ENCODE measurements around the gene SIRT1. TPM values are rescaled to one million over a fixed set of nuclear protein-coding genes. Genes with fewer than 3 reads are reported as not detected.
"Not testable (repeated sequence)": the region's sequence is repeated elsewhere in the genome, so short reads cannot be mapped to it uniquely, and the experiment has no call there.

The SIRT1 gene
- total RNA-seq, 4 donors from 2014 or later, result 7.4 to 19.8 (median 7.7) TPM

- 82 to 83% methylated on average over 8 to 10 of the region's 10 CpGs for WGBS, 2 donors
- H3K4me3 ChIP-seq, result no peak overlapping the region
- H3K27ac ChIP-seq, result no peak overlapping the region
- no peak for DNase-seq
- no peaks in the 10 kb centered on the region for H3K9me3 ChIP-seq
- intact Hi-C loops (cut with DNase I), result no loop called here
- no peak for TF ChIP-seq POLR2A (IDR thresholded peaks at IDR 0.05)
- TF ChIP-seq, protein P1, sequence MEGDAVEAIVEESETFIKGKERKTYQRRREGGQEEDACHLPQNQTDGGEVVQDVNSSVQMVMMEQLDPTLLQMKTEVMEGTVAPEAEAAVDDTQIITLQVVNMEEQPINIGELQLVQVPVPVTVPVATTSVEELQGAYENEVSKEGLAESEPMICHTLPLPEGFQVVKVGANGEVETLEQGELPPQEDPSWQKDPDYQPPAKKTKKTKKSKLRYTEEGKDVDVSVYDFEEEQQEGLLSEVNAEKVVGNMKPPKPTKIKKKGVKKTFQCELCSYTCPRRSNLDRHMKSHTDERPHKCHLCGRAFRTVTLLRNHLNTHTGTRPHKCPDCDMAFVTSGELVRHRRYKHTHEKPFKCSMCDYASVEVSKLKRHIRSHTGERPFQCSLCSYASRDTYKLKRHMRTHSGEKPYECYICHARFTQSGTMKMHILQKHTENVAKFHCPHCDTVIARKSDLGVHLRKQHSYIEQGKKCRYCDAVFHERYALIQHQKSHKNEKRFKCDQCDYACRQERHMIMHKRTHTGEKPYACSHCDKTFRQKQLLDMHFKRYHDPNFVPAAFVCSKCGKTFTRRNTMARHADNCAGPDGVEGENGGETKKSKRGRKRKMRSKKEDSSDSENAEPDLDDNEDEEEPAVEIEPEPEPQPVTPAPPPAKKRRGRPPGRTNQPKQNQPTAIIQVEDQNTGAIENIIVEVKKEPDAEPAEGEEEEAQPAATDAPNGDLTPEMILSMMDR (IDR thresholded peaks at IDR 0.05), result no peak
- no peaks in the 10 kb centered on the region for H3K4me1 ChIP-seq
- no peaks in the 10 kb centered on the region for H3K27me3 ChIP-seq
- H3K36me3 ChIP-seq, result no peaks in the 10 kb centered on the region
Observed at GRCh38 chr10:67864607-67865371, 19.7 kb upstream of the SIRT1 start.

DNA sequence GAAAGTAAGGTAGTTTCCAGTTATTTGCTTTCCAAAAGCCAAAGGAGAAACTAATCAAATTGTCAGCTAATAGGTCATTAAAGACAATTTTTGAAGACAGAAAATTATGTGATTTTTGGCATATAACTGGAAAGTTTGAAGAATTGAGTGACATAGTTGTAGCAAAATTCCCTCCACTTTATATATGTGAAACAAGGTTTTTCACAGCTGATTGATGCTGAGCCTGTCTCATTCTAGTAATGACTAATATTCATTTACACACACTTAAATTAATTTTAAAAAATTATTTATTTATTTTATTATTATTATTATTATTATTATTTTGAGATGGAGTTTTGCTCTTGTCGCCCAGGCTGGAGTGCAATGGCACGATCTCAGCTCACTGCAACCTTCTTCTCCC is 16.3 kb upstream of the SIRT1 start:
- intact Hi-C loops (cut with DNase I), result no loop called here
- Histone ChIP-seq H3K36me3 (no peaks in the 10 kb centered on the region), H3K4me3 (no peak overlapping the region), H3K9me3 (no peaks in the 10 kb centered on the region), H3K27ac (no peak overlapping the region), H3K27me3 (no peaks in the 10 kb centered on the region), H3K4me1 (no peaks in the 10 kb centered on the region)
- 96 to 100% methylated on average over 2 of the region's 2 CpGs for WGBS, 2 donors
- TF ChIP-seq, protein P1 (IDR thresholded peaks at IDR 0.05), result no peak
- TF ChIP-seq POLR2A (IDR thresholded peaks at IDR 0.05), result no peak
- DNase-seq, result no peak

DNA sequence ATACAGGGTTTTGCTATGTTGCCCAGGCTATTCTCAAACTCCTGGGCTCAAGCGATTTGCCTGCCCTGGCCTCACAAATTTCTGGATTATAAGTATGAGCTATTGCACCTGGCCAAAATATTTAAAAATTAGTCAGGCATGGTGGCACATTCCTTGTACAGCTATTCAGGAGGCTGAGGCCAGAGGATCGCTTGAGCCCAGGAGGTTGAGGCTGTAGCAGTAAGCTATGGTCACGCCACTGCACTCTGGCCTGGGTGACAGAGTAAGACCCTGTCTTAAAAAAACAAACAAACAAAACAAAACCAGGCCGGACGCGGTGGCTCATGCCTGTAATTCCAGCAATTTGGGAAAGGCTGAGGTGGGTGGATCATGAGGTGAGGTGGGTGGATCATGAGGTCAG is 14.5 kb upstream of the SIRT1 start:
- H3K27me3 ChIP-seq, result no peaks in the 10 kb centered on the region
- H3K4me3 ChIP-seq, result no peak overlapping the region
- no peak for TF ChIP-seq POLR2A (IDR thresholded peaks at IDR 0.05)
- no peak for DNase-seq
- no peaks in the 10 kb centered on the region for H3K36me3 ChIP-seq
- no peaks in the 10 kb centered on the region for H3K9me3 ChIP-seq
- no peak overlapping the region for H3K27ac ChIP-seq
- WGBS, 2 donors, result 91 to 92% methylated on average over 5 to 6 of the region's 6 CpGs
- no peaks in the 10 kb centered on the region for H3K4me1 ChIP-seq
- intact Hi-C loops (cut with DNase I), result no loop called here

DNA sequence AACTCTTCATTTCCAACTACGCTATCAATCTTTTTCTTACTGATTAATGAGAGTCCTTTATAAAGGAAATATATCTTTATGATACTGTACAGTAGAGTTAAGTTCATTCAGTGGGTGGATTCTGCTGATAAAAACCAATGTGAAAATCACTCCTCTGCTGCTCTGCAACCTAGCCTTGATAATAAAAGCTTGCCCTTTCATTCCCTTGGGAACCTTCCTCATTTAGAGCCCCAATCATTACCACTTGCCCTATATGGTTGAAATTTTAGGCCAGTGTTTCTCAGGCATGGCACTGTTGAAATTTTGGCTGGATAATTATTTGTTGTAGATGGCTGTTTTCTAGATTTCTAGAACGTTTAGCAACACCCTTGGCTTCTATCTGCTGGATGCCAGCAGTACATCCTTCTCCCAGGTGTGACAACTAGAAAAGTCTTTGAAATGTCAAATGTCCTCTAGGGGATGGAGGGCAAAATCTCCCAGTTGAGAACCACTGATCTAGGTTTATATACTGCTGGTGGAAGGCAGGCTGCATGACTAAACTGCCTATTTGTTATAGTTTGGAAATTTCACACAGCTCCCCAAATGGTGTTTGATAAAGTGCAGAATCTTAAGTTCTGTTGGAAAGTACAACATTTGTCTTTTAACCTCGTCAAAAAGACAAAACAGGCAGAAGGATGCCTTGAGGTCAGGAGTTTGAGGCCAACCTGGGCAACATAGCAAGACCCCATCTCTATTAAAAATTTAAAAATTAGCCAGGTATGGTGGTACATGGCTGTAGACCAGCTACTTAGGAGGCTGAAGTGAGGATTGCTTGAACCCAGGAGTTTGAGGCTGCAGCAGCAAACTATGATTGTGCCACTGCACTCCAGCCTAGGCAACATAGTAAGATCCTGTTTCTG is 8.9 kb upstream of the SIRT1 start:
- TF ChIP-seq, protein P1 (IDR thresholded peaks at IDR 0.05), result no peak
- no peak for TF ChIP-seq POLR2A (IDR thresholded peaks at IDR 0.05)
- Histone ChIP-seq H3K4me3 (no peak overlapping the region), H3K27me3 (no peaks in the 10 kb centered on the region), H3K27ac (no peak overlapping the region), H3K36me3 (no peaks in the 10 kb centered on the region), H3K4me1 (no peaks in the 10 kb centered on the region), H3K9me3 (no peaks in the 10 kb centered on the region)
- WGBS, 2 donors, result 65 to 70% methylated on average over 3 of the region's 3 CpGs
- DNase-seq, result no peak
- intact Hi-C loops (cut with DNase I), result no loop called here

- intact Hi-C loops (cut with DNase I); H3K27me3 ChIP-seq; H3K36me3 ChIP-seq; H3K4me3 ChIP-seq; H3K4me1 ChIP-seq; DNase-seq; H3K9me3 ChIP-seq; H3K27ac ChIP-seq: not testable (repeated sequence)
- 82 to 86% methylated on average over 6 to 11 of the region's 11 CpGs for WGBS, 2 donors
Observed at GRCh38 chr10:67877421-67877820, 7.0 kb upstream of the SIRT1 start.

DNA sequence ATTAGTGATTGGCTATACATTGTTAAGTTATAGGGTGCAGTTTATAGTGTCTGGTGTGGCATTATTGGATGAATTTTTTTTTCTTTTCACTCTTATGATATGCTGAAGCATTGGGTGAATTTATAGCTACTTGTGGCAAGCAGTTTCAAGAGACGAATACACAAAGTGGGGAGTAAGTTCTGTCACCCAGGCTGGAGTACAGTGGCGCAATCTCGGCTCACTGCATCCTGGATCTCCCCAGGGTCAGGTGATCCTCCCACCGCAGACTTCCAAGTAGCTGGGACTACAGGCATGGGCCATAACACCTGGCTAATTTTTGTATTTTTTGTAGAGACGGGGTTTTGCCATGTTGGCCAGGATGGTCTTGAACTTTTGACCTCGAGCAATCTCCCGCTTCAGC is 6.3 kb upstream of the SIRT1 start:
- TF ChIP-seq, protein P1 (IDR thresholded peaks at IDR 0.05), result no peak
- TF ChIP-seq POLR2A (IDR thresholded peaks at IDR 0.05), result no peak
- Histone ChIP-seq H3K4me1 (no peaks in the 10 kb centered on the region), H3K9me3 (no peaks in the 10 kb centered on the region), H3K27ac (no peak overlapping the region), H3K36me3 (no peaks in the 10 kb centered on the region), H3K27me3 (no peaks in the 10 kb centered on the region), H3K4me3 (no peak overlapping the region)
- DNase-seq, result no peak
- intact Hi-C loops (cut with DNase I), result no loop called here
- 89% methylated on average over 6 to 7 of the region's 7 CpGs for WGBS, 2 donors
